Measurements from ENCODE around the gene RNF2. TPM values are rescaled to one million over a fixed set of nuclear protein-coding genes. Genes with fewer than 3 reads are reported as not detected.

RNF2 gene
- total RNA-seq, 1 donor from 2014 or later, result 4.0 TPM

DNA sequence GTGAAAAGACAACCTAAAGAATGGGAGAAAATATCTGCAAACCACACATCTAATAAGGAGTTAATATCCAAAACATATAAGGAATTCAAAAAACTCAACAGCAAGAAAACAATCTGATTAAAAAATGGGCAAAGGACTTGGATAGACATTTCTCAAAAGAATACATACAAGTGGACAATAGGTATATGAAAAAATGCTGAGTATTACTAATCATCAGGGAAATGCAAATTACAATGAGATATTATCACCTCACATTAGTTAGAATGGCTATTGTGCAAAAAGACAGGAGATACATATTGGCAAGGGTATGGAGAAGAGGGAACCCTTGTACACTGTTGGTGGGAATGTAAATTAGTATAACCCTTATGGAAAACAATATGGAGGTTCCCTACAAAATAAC lies 66.5 kb downstream of the RNF2 start:
- H3K27me3 ChIP-seq, result no peaks in the 10 kb centered on the region

DNA sequence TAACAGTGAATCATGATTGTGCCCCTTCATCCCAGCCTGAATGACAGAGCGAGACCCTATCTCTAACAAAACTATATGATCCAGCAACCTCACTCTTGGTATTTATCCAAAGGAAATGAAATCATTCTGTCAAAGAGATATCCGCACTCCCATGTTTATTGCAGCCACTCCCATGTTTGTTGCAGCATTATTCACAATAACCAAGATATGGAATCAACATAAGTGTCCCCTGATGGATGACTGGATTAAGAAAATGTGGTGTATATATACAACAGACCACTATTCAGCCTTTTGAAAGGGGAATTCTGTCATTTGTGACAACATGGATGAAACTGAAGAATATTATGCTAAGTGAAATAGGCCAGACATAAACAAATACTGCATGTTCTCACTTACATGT lies 67.0 kb downstream of the RNF2 start:
- Histone ChIP-seq H3K4me1 (no peaks in the 10 kb centered on the region), H3K27ac (no peak overlapping the region), H3K36me3 (no peaks in the 10 kb centered on the region), H3K4me3 (no peak overlapping the region), H3K9me3 (peaks cover 20 to 29% of the 10 kb centered on the region in 2 donors), H3K27me3 (no peaks in the 10 kb centered on the region)
- DNase-seq (ENCODE audit: low spot score in 2 of 2), result no peak
- TF ChIP-seq, protein P1, sequence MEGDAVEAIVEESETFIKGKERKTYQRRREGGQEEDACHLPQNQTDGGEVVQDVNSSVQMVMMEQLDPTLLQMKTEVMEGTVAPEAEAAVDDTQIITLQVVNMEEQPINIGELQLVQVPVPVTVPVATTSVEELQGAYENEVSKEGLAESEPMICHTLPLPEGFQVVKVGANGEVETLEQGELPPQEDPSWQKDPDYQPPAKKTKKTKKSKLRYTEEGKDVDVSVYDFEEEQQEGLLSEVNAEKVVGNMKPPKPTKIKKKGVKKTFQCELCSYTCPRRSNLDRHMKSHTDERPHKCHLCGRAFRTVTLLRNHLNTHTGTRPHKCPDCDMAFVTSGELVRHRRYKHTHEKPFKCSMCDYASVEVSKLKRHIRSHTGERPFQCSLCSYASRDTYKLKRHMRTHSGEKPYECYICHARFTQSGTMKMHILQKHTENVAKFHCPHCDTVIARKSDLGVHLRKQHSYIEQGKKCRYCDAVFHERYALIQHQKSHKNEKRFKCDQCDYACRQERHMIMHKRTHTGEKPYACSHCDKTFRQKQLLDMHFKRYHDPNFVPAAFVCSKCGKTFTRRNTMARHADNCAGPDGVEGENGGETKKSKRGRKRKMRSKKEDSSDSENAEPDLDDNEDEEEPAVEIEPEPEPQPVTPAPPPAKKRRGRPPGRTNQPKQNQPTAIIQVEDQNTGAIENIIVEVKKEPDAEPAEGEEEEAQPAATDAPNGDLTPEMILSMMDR (IDR thresholded peaks at IDR 0.05), result no peak
- intact Hi-C loops (cut with DNase I), result no loop called here

More for the DNA sequence above, 66.5 kb downstream of the RNF2 start:
- H3K9me3 ChIP-seq, result peaks cover 20 to 29% of the 10 kb centered on the region in 2 donors
- no peaks in the 10 kb centered on the region for H3K4me1 ChIP-seq
- TF ChIP-seq, protein P1 (IDR thresholded peaks at IDR 0.05), result no peak
- no peak overlapping the region for H3K4me3 ChIP-seq
- intact Hi-C loops (cut with DNase I), result no loop called here
- no peak for DNase-seq (ENCODE audit: low spot score in 2 of 2)
- no peaks in the 10 kb centered on the region for H3K36me3 ChIP-seq
- no peak overlapping the region for H3K27ac ChIP-seq

DNA sequence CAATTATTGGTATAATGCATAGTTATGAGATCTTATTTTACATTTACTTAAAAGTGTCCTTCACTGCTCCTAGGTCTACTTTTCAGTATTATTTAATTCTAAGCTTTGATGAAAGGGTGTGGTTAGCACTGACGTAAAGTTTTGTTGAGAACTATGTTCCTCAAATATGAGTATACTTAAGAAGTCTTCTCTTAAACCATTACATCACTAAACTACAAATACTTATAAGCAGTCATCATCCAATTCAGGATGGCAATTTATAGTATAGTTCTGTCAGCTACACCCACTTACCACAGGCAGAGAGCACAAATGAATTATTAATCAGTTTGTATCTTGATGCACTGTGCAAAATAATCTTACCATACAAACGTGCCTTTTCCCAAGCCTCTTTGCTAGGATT lies 84.3 kb downstream of the RNF2 start:
- no peak for DNase-seq (ENCODE audit: low spot score in 2 of 2)
- H3K27me3 ChIP-seq, result no peaks in the 10 kb centered on the region
- H3K36me3 ChIP-seq, result peaks cover 43 to 81% of the 10 kb centered on the region in 2 donors
- H3K4me3 ChIP-seq, result no peak overlapping the region
- H3K27ac ChIP-seq, result no peak overlapping the region
- intact Hi-C loops (cut with DNase I), result no loop called here
- TF ChIP-seq, protein P1 (IDR thresholded peaks at IDR 0.05), result no peak
- H3K9me3 ChIP-seq, result peaks cover 0 to 8% of the 10 kb centered on the region in 2 donors
- no peaks in the 10 kb centered on the region for H3K4me1 ChIP-seq

DNA sequence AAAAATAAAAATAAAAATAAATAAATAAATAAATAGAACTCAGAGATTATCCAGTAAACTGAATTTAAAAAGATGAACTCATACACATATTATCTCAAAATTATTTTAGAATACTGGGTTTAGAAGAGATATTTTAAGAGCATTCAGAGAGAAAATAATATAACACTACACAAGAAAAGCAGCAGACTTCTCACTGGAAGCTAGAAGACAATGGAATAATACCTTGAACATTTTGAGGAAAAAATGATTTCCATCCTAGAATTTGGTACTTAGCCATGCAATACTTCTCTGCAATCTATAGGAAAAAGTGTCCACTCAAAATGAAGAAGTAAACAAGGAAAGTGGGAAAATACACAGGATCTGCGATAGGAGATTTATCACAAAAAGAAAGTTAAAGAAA lies 87.2 kb downstream of the RNF2 start:
- peaks cover 31 to 80% of the 10 kb centered on the region in 2 donors for H3K36me3 ChIP-seq
- H3K4me3 ChIP-seq, result no peak overlapping the region
- peaks cover 0 to 8% of the 10 kb centered on the region in 2 donors for H3K9me3 ChIP-seq
- TF ChIP-seq, protein P1 (IDR thresholded peaks at IDR 0.05), result no peak
- no peaks in the 10 kb centered on the region for H3K27me3 ChIP-seq
- H3K27ac ChIP-seq, result no peak overlapping the region
- no peak for DNase-seq (ENCODE audit: low spot score in 2 of 2)
- no peaks in the 10 kb centered on the region for H3K4me1 ChIP-seq
- intact Hi-C loops (cut with DNase I), result no loop called here

DNA sequence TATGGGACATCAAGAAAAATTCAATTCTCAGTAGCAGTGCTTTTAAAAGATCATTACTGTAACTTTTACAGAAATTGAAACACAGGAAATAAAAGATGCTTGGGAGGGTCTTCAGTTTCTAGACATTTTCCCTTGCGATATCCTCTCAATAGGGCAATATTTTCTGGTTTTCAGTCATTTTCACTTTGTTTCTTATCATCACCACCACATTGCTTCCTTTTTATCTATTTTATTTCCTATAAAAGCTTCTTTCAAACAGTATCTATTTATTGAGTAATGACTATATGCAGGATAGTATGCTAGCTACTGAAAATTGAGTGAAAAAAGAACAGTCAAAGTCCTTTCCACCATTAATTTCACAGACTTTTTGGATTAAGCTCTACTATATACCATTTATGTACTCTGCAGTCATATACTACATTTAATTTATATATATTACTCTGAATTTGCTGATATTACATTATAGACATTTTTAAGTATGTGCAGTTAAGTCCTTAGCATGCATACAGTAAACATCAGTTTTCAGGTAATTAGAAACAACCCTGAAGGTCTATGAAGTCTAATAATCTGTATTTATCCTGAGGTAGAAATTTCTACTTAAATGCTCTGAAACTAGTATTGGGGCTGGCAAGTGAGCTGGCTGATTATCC lies 92.7 kb downstream of the RNF2 start:
- Histone ChIP-seq H3K4me3 (no peak overlapping the region), H3K9me3 (peaks cover 0 to under 1% of the 10 kb centered on the region in 2 donors), H3K36me3 (peaks cover 28 to 71% of the 10 kb centered on the region in 2 donors), H3K27me3 (no peaks in the 10 kb centered on the region), H3K4me1 (no peaks in the 10 kb centered on the region), H3K27ac (no peak overlapping the region)
- intact Hi-C loops (cut with DNase I), result no loop called here
- TF ChIP-seq, protein P1 (IDR thresholded peaks at IDR 0.05), result no peak
- no peak for DNase-seq (ENCODE audit: low spot score in 2 of 2)

Measured in ascending aorta (tissue), 2 donors.